CD8-positive, alpha-beta memory T cell (primary cell): ENCODE results near the gene ZDHHC21. TPM values are rescaled to one million over a fixed set of nuclear protein-coding genes. Genes with fewer than 3 reads are reported as not detected.
"Not testable (repeated sequence)": the region's sequence is repeated elsewhere in the genome, so short reads cannot be mapped to it uniquely, and the experiment has no call there.

Experiments used
- CTCF ChIA-PET: fragments of 350-600 bp; sonication (Branson Sonifier 250); formaldehyde crosslinking; loops from one replicate; lab custom pipeline; 2021; ENCODE audit warnings: antibody characterized with exemption; lab: Charles Lee
- POLR2A ChIA-PET: fragments of 350-600 bp; sonication (Branson Sonifier 250); formaldehyde crosslinking; loops from one replicate; lab custom pipeline; 2021; ENCODE audit warnings: antibody characterized with exemption; lab: Charles Lee
- DNase-seq, 5 donors: peaks; one replicate each; pipeline versions ENCODE4 v3.0.0 to v3.0.0-alpha.2; 2020 to 2022; ENCODE audit warnings: mixed read lengths in 1 of 5
- H3K27ac ChIP-seq: one replicate; pipeline ENCODE4 v1.7.0; 2013; ENCODE audit warnings: low read depth, mild to moderate bottlenecking, low read length, moderate library complexity
- H3K27me3 ChIP-seq: 2 replicates; pipeline ENCODE4 v1.7.0; 2013; ENCODE audit warnings: low read length, mild to moderate bottlenecking; ENCODE audit not compliant: insufficient read depth, poor library complexity, severe bottlenecking
- H3K36me3 ChIP-seq: 2 replicates; pipeline ENCODE4 v1.7.0; 2013; ENCODE audit warnings: mild to moderate bottlenecking, low read length, moderate library complexity; ENCODE audit not compliant: insufficient read depth
- H3K4me1 ChIP-seq: 2 replicates; pipeline ENCODE4 v1.7.0; 2013; ENCODE audit warnings: mild to moderate bottlenecking, low read length, moderate library complexity; ENCODE audit not compliant: insufficient read depth
- H3K4me3 ChIP-seq: 2 replicates; pipeline ENCODE4 v1.7.0; 2013; ENCODE audit warnings: mild to moderate bottlenecking, low read length
- H3K9me3 ChIP-seq: 2 replicates; pipeline ENCODE4 v1.7.0; 2013; ENCODE audit warnings: mild to moderate bottlenecking, low read length
- H3K27ac Mint-ChIP-seq, 8 donors: one replicate each; pipeline ENCODE4 v1.8.0; 2020 to 2021; ENCODE audit warnings: mixed read lengths in 8 of 8, mild to moderate bottlenecking in 6 of 8, inconsistent platforms in 3 of 8, moderate library complexity in 3 of 8
- H3K27me3 Mint-ChIP-seq, 2 donors: one replicate each; pipeline ENCODE4 v1.8.0; 2020 to 2021; ENCODE audit warnings: mixed read lengths in 2 of 2, mild to moderate bottlenecking in 1 of 2, moderate library complexity in 1 of 2
- H3K36me3 Mint-ChIP-seq, 3 donors: one replicate each; pipeline ENCODE4 v1.8.0; 2020 to 2021; ENCODE audit warnings: mixed read lengths in 3 of 3, inconsistent platforms in 1 of 3, mild to moderate bottlenecking in 1 of 3
- H3K4me1 Mint-ChIP-seq, 3 donors: one replicate each; pipeline ENCODE4 v1.8.0; 2020 to 2021; ENCODE audit warnings: mixed read lengths in 3 of 3, inconsistent platforms in 1 of 3, mild to moderate bottlenecking in 1 of 3
- H3K4me3 Mint-ChIP-seq, 7 donors: one replicate each; pipeline ENCODE4 v1.8.0; 2020 to 2021; ENCODE audit warnings: mixed read lengths in 7 of 7, mild to moderate bottlenecking in 6 of 7, moderate library complexity in 4 of 7, inconsistent platforms in 2 of 7
- H3K9me3 Mint-ChIP-seq, 5 donors: one replicate each; pipeline ENCODE4 v1.8.0; 2020 to 2022; ENCODE audit warnings: mixed read lengths in 5 of 5, mild to moderate bottlenecking in 3 of 5, moderate library complexity in 2 of 5, inconsistent platforms in 1 of 5
- polyA plus RNA-seq: library from polyadenylated mRNA; unstranded; fragments of 300-500 nt; fragmentation: Illumina TruSeq; gene quantifications from one replicate; pipeline ENCODE4 v1.2.3, GENCODE V29; 2021
- total RNA-seq, 2 experiments: library from RNA; stranded (reverse); gene quantifications; one replicate each; pipeline ENCODE4 v1.2.3, GENCODE V29; 2021

ZDHHC21 gene
- total and polyA plus RNA-seq, 3 experiments from 2014 or later, result 1.7 to 7.4 (median 5.9) TPM

DNA sequence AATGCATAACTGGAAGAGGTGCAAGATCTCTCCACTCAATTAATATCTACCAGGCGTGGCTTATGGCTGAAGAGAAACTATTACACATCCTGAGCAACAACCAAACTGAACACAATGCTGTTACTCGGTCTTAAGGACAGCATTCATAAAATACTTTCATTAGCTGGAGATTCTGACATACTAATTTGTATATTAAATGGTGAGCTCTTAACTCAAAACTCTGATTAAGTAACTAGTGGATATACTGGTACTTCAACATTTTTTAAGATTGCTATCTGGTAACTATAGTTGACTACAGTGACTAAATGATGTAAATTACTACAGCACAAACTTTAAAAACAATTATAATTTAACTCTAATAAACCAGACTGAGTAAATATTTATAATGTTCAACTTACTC, 15.8 kb downstream of the ZDHHC21 start:
- no peak for DNase-seq
- Mint-ChIP-seq H3K27me3 (no peaks in the 10 kb centered on the region), H3K27ac (peak overlapping the region in 1 of 8 donors; percentile 52), H3K4me3 (no peak overlapping the region), H3K9me3 (no peaks in the 10 kb centered on the region), H3K4me1 (peaks cover 35 to 54% (median 47%) of the 10 kb centered on the region in 3 donors), H3K36me3 (peaks cover 11 to 23% (median 13%) of the 10 kb centered on the region in 3 donors)
- Histone ChIP-seq H3K27ac (no peak overlapping the region), H3K36me3 (no peaks in the 10 kb centered on the region), H3K9me3 (no peaks in the 10 kb centered on the region), H3K27me3 (no peaks in the 10 kb centered on the region), H3K4me1 (no peaks in the 10 kb centered on the region), H3K4me3 (no peak overlapping the region)
- ChIA-PET POLR2A (no interaction called here), CTCF (no interaction called here)

DNA sequence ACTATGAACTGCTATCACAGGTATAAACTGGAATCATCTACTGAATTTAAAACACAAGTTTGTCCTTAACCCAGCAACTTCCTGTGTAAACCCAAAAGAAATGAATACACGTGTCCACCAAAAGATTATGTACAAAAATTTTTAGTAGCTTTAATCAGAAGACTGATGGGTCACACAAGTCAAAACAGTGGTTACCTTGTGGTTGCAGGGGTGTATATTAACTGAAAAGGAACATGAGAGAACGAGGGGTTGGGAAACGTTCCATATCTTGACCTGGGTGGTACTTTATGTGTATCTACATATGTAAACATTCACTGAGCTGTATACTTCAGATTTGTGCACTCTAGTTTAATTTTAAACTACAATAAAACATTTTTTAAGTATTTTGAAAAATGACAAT, 18.6 kb downstream of the ZDHHC21 start:
- H3K4me1 Mint-ChIP-seq, result peaks cover 31 to 43% (median 41%) of the 10 kb centered on the region in 3 donors
- Histone ChIP-seq H3K27ac (no peak overlapping the region), H3K9me3 (no peaks in the 10 kb centered on the region), H3K4me1 (no peaks in the 10 kb centered on the region), H3K4me3 (no peak overlapping the region), H3K27me3 (no peaks in the 10 kb centered on the region), H3K36me3 (no peaks in the 10 kb centered on the region)
- ChIA-PET POLR2A (no interaction called here), CTCF (no interaction called here)
- H3K27ac Mint-ChIP-seq, result no peak overlapping the region
- peaks cover 7 to 28% (median 16%) of the 10 kb centered on the region in 3 donors for H3K36me3 Mint-ChIP-seq
- H3K27me3 Mint-ChIP-seq, result no peaks in the 10 kb centered on the region
- H3K4me3 Mint-ChIP-seq, result peak overlapping the region in 3 of 7 donors; percentile 14 to 68 (median 38)
- no peak for DNase-seq
- H3K9me3 Mint-ChIP-seq, result no peaks in the 10 kb centered on the region

DNA sequence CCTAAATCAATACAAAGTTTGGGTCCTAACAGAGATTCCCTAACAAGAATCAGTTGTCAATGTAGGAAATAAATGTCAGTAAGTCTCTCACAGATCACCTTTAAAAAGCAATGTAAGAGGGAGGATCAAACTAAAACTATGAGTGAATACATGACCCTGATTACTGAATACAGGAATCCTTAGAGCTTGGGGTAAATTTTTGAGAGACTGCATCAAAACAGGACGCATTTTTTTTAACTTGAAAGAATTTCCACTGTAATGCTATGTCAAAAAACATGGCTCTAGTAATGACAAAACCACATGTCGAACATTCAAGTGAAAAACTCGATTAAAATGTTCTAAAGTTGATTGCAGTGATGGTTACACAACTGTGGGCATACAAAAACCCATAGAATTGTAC, 21.9 kb downstream of the ZDHHC21 start:
- H3K36me3 Mint-ChIP-seq, result peaks cover 7 to 18% (median 14%) of the 10 kb centered on the region in 3 donors
- no peak overlapping the region for H3K27ac Mint-ChIP-seq
- CTCF ChIA-PET, result no interaction called here

DNA sequence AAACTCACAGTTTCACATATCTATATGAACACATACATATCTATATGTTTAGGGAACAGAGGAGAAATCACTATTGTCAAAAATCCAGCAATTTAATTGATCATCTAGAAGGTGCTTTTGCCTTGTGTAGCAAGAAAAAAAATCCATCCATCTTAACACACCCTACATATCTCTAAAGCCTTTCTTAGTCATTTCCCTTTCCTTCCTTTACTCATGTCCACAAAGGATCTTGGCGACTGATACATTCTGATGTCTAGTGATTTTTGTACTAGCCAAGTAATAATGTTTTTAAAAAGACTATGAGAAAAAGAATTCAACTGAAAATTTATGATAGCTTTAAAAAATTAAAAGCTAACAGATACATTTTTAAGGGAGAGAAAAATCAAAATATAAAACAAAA, 22.5 kb downstream of the ZDHHC21 start:
- DNase-seq, result no peak
- Mint-ChIP-seq H3K36me3 (peaks cover 7 to 16% (median 14%) of the 10 kb centered on the region in 3 donors), H3K27ac (no peak overlapping the region), H3K4me3 (no peak overlapping the region), H3K27me3 (no peaks in the 10 kb centered on the region), H3K9me3 (peaks cover 0 to 3% (median 0%) of the 10 kb centered on the region in 5 donors), H3K4me1 (peaks cover 22 to 24% (median 24%) of the 10 kb centered on the region in 3 donors)
- Histone ChIP-seq H3K4me1 (no peaks in the 10 kb centered on the region), H3K27ac (no peak overlapping the region), H3K4me3 (no peak overlapping the region), H3K27me3 (no peaks in the 10 kb centered on the region), H3K36me3 (no peaks in the 10 kb centered on the region), H3K9me3 (no peaks in the 10 kb centered on the region)
- ChIA-PET POLR2A (no interaction called here), CTCF (no interaction called here)

More for the DNA sequence above, 21.9 kb downstream of the ZDHHC21 start:
- Histone ChIP-seq H3K36me3 (no peaks in the 10 kb centered on the region), H3K4me3 (no peak overlapping the region), H3K27me3 (no peaks in the 10 kb centered on the region), H3K9me3 (no peaks in the 10 kb centered on the region), H3K27ac (no peak overlapping the region), H3K4me1 (no peaks in the 10 kb centered on the region)
- Mint-ChIP-seq H3K4me3 (no peak overlapping the region), H3K9me3 (peaks cover 0 to 3% (median 0%) of the 10 kb centered on the region in 5 donors), H3K4me1 (peaks cover 26 to 28% (median 27%) of the 10 kb centered on the region in 3 donors), H3K27me3 (no peaks in the 10 kb centered on the region)
- POLR2A ChIA-PET, result no interaction called here
- DNase-seq, result no peak

DNA sequence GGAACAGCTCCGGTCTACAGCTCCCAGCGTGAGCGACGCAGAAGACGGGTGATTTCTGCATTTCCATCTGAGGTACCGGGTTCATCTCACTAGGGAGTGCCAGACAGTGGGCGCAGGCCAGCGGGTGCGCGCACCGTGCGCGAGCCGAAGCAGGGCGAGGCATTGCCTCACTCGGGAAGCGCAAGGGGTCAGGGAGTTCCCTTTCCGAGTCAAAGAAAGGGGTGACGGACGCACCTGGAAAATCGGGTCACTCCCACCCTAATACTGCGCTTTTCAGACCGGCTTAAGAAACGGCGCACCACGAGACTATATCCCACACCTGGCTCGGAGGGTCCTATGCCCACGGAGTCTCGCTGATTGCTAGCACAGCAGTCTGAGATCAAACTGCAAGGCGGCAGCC, 29.2 kb downstream of the ZDHHC21 start:
- POLR2A ChIA-PET, H3K9me3 Mint-ChIP-seq, DNase-seq, H3K4me1 ChIP-seq, H3K4me3 ChIP-seq, H3K27ac ChIP-seq, H3K27ac Mint-ChIP-seq, H3K9me3 ChIP-seq, H3K4me3 Mint-ChIP-seq, H3K36me3 ChIP-seq, CTCF ChIA-PET, H3K4me1 Mint-ChIP-seq, H3K27me3 Mint-ChIP-seq, H3K27me3 ChIP-seq: not testable (repeated sequence)
- peaks cover 7 to 18% (median 13%) of the 10 kb centered on the region in 3 donors for H3K36me3 Mint-ChIP-seq

DNA sequence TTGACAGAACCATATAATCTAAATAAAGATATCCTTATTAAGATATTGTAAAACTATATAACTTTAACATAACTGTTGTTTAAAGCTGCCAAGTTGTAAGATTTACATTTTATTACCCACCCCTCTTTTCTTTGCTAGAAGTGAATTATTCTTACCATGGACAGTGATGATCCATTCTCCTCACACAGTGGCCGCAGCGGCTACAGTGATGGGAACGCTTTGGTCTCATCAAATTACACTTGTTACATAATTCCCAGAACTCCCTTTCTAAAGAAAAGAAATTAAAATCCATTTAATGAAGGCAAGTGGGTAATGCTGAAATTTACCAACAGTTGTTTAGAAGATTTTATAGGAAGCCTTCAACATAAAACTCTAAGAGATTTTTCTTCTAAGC, 31.2 kb downstream of the ZDHHC21 start:
- Mint-ChIP-seq H3K27ac (no peak overlapping the region), H3K36me3 (peaks cover 15 to 33% (median 31%) of the 10 kb centered on the region in 3 donors), H3K4me3 (no peak overlapping the region), H3K9me3 (peaks cover 0 to 6% (median 0%) of the 10 kb centered on the region in 5 donors), H3K4me1 (peaks cover 0 to 4% (median 0%) of the 10 kb centered on the region in 3 donors), H3K27me3 (no peaks in the 10 kb centered on the region)
- no peaks in the 10 kb centered on the region for H3K27me3 ChIP-seq
- H3K36me3 ChIP-seq, result no peaks in the 10 kb centered on the region
- H3K27ac ChIP-seq, result no peak overlapping the region
- H3K4me1 ChIP-seq, result no peaks in the 10 kb centered on the region
- ChIA-PET POLR2A (no interaction called here), CTCF (no interaction called here)
- DNase-seq, result no peak
- no peak overlapping the region for H3K4me3 ChIP-seq
- no peaks in the 10 kb centered on the region for H3K9me3 ChIP-seq

DNA sequence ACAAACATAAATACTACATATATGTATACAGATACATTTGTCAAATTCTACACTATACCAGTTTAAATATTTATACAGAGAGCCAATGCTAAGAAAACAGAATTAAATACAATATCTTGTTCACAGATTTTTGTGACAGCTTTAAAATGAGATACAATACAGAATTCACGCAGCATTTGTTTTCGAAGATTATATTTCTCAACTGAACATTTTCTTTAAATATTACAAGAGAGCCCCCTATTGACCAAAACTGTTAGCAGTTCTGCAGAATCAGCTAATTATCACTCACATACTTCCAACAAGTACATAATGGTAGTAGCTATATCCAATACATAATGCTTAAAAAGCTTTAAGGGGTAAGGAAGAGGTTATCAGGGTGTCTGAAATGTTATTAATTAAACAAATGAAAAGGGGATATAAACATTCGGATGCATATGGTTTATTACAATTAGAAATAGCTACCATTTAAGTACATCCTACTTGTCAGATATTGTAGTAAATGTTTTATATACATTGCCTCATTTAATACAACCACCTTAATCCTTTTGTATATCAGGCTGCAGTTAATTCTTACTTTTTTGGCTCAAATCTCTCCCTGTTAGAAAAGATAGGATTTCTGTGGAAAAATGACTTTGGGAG, 31.7 kb downstream of the ZDHHC21 start:
- Histone ChIP-seq H3K36me3 (no peaks in the 10 kb centered on the region), H3K4me3 (no peak overlapping the region), H3K27ac (no peak overlapping the region), H3K4me1 (no peaks in the 10 kb centered on the region), H3K9me3 (no peaks in the 10 kb centered on the region), H3K27me3 (no peaks in the 10 kb centered on the region)
- Mint-ChIP-seq H3K36me3 (peaks cover 18 to 37% (median 36%) of the 10 kb centered on the region in 3 donors), H3K4me3 (no peak overlapping the region), H3K9me3 (peaks cover 0 to 6% (median 3%) of the 10 kb centered on the region in 5 donors), H3K4me1 (peaks cover 0 to 4% (median 0%) of the 10 kb centered on the region in 3 donors), H3K27me3 (no peaks in the 10 kb centered on the region), H3K27ac (no peak overlapping the region)
- no peak for DNase-seq
- ChIA-PET POLR2A (no interaction called here), CTCF (interaction anchor here (1.0 kb wide), 1 partner anchor 14 kb away, joined by 4 read pairs; no protein-coding TSS in a partner anchor)

DNA sequence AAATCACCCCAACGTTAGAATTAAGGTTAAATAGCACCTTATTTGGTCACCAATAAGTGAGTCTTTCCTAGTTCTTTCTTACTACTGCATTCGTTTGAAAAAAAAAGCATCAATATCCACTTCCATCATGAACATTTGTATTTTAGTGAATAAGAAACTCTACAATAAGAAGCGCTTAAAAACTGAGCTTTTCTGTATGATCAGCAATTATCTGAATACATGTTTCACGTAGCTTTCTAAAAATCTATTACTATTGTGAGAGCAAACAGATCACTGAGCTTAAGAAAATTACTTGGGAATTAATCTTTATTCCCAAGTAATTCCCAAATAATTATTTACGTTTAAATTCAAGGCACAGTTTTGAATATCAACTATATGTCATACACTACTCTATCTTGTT, 32.5 kb downstream of the ZDHHC21 start:
- POLR2A ChIA-PET, result no interaction called here
- Mint-ChIP-seq H3K27ac (peak overlapping the region in 2 of 8 donors; percentile 29 to 43), H3K9me3 (peaks cover 1 to 14% (median 8%) of the 10 kb centered on the region in 5 donors), H3K4me3 (no peak overlapping the region), H3K36me3 (peaks cover 22 to 45% (median 44%) of the 10 kb centered on the region in 3 donors), H3K4me1 (peaks cover 0 to 4% (median 0%) of the 10 kb centered on the region in 3 donors), H3K27me3 (no peaks in the 10 kb centered on the region)
- Histone ChIP-seq H3K4me1 (no peaks in the 10 kb centered on the region), H3K27me3 (no peaks in the 10 kb centered on the region), H3K4me3 (no peak overlapping the region), H3K9me3 (no peaks in the 10 kb centered on the region), H3K27ac (no peak overlapping the region), H3K36me3 (no peaks in the 10 kb centered on the region)
- CTCF ChIA-PET, result interaction anchor here (1.0 kb wide), 1 partner anchor 13 kb away, joined by 4 read pairs; no protein-coding TSS in a partner anchor
- DNase-seq, result no peak
